ENCODE results near the gene HDAC1.
A peak's percentile ranks its signal among the peaks of the same experiment; 100 is the strongest.
"Not testable (repeated sequence)": the region's sequence is repeated elsewhere in the genome, so short reads cannot be mapped to it uniquely, and the experiment has no call there.

The HDAC1 gene

DNA sequence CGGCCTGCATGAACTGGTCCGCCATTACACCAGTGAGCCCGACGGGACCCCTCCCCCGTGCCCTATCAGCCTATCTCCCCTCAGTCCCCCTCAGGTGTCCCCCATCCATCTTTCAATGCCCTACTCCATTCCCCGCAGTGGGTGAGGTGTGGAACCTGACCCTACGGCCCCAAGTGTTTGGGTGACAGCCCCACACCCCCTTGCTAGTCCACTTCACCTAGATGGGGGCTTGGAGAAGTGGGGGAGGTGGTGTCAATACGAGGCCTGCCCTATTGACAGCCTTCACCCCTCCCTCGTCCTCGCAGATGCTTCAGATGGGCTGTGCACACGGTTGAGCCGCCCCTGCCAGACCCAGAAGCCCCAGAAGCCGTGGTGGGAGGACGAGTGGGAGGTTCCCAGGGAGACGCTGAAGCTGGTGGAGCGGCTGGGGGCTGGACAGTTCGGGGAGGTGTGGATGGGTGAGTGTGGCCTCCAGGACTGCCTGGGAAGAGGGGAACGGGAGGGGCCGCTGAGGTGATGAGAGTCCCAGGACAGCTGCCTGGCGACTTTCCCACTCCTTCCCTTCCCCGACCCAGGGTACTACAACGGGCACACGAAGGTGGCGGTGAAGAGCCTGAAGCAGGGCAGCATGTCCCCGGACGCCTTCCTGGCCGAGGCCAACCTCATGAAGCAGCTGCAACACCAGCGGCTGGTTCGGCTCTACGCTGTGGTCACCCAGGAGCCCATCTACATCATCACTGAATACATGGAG, 15.7 kb upstream of the HDAC1 start:
- no peak overlapping the region for H3K4me3 ChIP-seq (ENCODE audit: low read depth, low read length)
- TF ChIP-seq, protein P1, sequence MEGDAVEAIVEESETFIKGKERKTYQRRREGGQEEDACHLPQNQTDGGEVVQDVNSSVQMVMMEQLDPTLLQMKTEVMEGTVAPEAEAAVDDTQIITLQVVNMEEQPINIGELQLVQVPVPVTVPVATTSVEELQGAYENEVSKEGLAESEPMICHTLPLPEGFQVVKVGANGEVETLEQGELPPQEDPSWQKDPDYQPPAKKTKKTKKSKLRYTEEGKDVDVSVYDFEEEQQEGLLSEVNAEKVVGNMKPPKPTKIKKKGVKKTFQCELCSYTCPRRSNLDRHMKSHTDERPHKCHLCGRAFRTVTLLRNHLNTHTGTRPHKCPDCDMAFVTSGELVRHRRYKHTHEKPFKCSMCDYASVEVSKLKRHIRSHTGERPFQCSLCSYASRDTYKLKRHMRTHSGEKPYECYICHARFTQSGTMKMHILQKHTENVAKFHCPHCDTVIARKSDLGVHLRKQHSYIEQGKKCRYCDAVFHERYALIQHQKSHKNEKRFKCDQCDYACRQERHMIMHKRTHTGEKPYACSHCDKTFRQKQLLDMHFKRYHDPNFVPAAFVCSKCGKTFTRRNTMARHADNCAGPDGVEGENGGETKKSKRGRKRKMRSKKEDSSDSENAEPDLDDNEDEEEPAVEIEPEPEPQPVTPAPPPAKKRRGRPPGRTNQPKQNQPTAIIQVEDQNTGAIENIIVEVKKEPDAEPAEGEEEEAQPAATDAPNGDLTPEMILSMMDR (IDR thresholded peaks at IDR 0.05; ENCODE audit: low read depth, low read length) = no peak

DNA sequence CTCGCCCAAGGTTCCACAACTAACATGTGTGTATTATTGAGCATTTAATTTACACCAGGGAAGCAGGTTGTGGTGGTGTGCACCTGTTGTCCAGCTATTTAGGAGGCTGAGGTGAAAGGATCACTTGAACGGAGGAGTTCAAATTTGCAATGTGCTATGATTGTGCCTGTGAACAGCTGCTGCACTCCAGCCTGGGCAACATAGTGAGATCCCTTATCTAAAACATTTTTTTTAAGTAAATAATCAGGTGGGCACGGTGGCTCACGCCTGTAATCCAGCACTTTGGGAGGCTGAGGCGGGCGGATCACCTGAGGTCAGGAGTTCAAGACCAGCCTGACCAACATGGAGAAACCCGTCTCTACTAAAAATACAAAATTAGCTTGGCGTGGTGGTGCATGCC, 7.1 kb upstream of the HDAC1 start:
- H3K4me3 ChIP-seq (ENCODE audit: low read depth, low read length) = not testable (repeated sequence)

DNA sequence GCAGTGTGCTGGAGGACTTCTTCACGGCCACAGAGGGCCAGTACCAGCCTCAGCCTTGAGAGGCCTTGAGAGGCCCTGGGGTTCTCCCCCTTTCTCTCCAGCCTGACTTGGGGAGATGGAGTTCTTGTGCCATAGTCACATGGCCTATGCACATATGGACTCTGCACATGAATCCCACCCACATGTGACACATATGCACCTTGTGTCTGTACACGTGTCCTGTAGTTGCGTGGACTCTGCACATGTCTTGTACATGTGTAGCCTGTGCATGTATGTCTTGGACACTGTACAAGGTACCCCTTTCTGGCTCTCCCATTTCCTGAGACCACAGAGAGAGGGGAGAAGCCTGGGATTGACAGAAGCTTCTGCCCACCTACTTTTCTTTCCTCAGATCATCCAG, 6.2 kb upstream of the HDAC1 start:
- no peak overlapping the region for H3K4me3 ChIP-seq (ENCODE audit: low read depth, low read length)
- TF ChIP-seq, protein P1 (IDR thresholded peaks at IDR 0.05; ENCODE audit: low read depth, low read length) = no peak

DNA sequence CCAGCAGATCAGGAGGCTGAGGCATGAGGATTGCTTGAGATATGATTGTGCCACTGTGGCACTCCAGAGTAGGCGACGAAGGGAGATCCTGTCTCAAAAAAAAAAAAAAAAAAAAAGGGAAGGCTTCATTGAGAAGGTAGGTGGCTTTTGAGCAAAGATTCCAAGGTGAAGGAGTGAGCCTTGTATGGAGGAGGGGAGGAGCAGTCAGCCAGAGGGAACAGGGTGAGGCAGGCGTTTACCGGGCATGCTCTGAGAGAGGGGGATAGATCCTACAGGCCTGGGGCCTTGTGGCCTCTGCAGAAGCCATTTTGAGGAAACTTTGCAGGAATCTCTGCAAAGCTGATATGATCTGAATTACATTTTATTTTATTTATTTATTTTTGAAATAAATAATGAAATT, 5.1 kb upstream of the HDAC1 start:
- TF ChIP-seq, protein P1 (IDR thresholded peaks at IDR 0.05; ENCODE audit: low read depth, low read length) = no peak
- H3K4me3 ChIP-seq (ENCODE audit: low read depth, low read length) = no peak overlapping the region

DNA sequence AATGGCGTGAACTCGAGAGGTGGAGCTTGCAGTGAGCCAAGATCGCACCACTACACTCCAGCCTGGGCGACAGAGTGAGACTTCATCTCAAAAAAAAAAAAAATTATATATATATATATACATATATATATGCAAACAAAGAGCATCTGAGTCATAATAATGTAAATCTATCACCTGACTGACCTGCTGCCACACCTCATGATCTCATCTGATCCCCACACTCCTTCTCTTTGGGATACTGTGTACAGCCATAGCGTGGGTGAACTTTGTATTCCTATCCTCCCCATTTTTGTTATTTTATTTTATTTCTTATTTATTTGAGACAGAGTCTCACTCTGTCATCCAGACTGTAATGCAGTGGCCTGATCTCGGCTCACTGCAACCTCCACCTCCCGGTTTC, 2.6 kb upstream of the HDAC1 start:
- TF ChIP-seq, protein P1 (IDR thresholded peaks at IDR 0.05; ENCODE audit: low read depth, low read length) = no peak
- H3K4me3 ChIP-seq (ENCODE audit: low read depth, low read length) = no peak overlapping the region

DNA sequence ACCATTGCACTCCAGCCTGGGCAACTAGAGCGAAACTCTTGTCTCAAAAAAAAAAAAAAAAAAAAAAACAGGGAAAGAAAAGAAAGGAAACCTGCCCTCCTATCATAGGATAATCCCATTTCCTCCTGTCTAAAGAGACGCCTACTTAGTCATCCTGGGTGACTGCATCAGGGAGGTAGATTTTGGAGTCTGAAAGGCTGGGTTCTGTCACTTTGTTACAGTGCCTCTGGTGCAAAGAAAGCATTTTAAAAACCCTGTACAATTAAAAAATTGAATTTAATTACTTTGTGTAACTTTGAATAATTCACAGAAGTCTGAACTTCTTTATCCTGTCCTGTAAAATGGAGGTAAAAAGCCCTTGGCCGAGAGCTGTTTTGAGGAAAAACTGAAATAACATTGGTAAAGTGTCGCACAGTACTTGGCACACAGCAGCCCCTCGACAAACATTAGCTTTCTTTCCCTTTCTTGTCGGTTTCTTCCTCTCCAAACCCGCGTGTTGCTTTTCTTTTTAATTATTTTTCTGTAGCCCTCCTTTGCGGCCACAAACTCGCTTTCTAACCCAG, 657 bp upstream of the HDAC1 start:
- peak overlapping the region; percentile 92 for H3K4me3 ChIP-seq (ENCODE audit: low read depth, low read length)
- TF ChIP-seq, protein P1 (IDR thresholded peaks at IDR 0.05; ENCODE audit: low read depth, low read length) = no peak

DNA sequence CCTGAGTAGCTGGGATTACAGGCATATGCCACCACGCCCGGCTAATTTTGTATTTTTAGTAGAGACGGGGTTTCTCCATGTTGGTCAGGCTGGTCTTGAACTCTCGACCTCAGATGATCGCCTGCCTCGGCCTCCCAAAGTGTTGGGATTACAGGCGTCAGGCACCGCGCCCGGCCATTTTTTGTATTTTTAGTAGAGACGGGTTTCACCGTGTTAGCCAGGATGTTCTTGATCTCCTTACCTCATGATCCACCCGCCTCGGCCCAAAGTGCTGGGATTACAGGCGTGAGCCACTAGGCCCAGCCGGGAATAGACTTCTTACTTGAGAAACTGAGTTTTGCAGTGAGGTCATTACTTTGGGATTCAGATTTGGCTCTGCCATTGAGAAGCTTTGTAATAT, 6.3 kb downstream of the HDAC1 start:
- not testable (repeated sequence) for H3K4me3 ChIP-seq (ENCODE audit: low read depth, low read length)

DNA sequence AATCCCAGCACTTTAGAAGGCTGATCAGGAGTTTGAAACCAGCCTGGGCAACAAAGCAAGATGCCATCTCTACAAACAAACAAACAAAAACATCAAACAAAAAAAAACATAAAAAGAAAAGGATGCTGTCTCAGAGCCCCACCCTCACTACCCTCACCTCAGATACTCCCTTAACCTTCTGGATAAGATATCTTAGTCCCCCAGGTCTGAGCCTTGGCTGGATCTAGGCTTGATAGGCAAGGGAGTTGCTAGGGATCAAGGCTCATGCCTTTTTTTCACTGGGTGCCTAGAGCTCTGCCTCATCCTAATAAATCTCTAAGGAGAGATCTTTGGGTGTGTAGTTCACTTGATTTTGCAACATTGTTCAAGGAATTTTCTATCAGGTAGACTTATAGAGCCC, 7.4 kb downstream of the HDAC1 start:
- no peak overlapping the region for H3K4me3 ChIP-seq (ENCODE audit: low read depth, low read length)
- TF ChIP-seq, protein P1 (IDR thresholded peaks at IDR 0.05; ENCODE audit: low read depth, low read length) = no peak
